ENCODE measurements around the gene CDR2.

DNA sequence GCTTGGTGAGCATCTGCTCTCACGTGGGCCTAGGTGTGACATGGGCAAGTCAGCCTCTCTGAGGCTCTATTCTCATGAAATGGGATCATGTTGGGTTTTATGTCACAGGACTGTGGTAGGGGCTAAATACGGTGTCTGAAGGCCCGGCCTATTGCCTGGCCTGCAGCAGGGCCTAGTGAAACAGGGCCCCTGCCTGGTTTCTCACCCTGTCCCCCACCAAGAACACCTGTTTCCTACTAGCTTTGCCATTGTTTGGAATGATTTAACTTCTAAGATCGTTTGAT lies 48.1 kb downstream of the CDR2 start:
- TF ChIP-seq GTF2E2 (tag; IDR thresholded peaks at IDR 0.05) (no peak), RCOR1 (IDR thresholded peaks at IDR 0.05; ENCODE audit: borderline replicate concordance in 1 of 2, low read depth in 2 of 2, low read length in 2 of 2) (no peak), SREBF2 (CRISPR knock-in tag; IDR thresholded peaks at IDR 0.05) (no peak), HLTF (IDR thresholded peaks at IDR 0.05) (no peak), YY1 (IDR thresholded peaks at IDR 0.05; ENCODE audit: borderline replicate concordance in 1 of 3, control insufficient read depth in 1 of 3, extremely low read depth in 1 of 3, insufficient read depth in 3 of 3, insufficient read length in 1 of 3, insufficient replicate concordance in 2 of 3, low read depth in 1 of 3, low read length in 2 of 3) (no peak), NBN (IDR thresholded peaks at IDR 0.05; ENCODE audit: low read depth) (no peak), TBP (optimal IDR thresholded peaks at IDR 0.05; ENCODE audit: low read depth, low read length) (no peak)
- TF ChIP-seq, protein P1, sequence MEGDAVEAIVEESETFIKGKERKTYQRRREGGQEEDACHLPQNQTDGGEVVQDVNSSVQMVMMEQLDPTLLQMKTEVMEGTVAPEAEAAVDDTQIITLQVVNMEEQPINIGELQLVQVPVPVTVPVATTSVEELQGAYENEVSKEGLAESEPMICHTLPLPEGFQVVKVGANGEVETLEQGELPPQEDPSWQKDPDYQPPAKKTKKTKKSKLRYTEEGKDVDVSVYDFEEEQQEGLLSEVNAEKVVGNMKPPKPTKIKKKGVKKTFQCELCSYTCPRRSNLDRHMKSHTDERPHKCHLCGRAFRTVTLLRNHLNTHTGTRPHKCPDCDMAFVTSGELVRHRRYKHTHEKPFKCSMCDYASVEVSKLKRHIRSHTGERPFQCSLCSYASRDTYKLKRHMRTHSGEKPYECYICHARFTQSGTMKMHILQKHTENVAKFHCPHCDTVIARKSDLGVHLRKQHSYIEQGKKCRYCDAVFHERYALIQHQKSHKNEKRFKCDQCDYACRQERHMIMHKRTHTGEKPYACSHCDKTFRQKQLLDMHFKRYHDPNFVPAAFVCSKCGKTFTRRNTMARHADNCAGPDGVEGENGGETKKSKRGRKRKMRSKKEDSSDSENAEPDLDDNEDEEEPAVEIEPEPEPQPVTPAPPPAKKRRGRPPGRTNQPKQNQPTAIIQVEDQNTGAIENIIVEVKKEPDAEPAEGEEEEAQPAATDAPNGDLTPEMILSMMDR (IDR thresholded peaks at IDR 0.05 in 2 of 3, conservative IDR thresholded peaks at IDR 0.05 in 1 of 3; ENCODE audit: insufficient read depth in 2 of 3, low read depth in 1 of 3, low read length in 3 of 3) = no peak
- TF ChIP-seq, protein P2, sequence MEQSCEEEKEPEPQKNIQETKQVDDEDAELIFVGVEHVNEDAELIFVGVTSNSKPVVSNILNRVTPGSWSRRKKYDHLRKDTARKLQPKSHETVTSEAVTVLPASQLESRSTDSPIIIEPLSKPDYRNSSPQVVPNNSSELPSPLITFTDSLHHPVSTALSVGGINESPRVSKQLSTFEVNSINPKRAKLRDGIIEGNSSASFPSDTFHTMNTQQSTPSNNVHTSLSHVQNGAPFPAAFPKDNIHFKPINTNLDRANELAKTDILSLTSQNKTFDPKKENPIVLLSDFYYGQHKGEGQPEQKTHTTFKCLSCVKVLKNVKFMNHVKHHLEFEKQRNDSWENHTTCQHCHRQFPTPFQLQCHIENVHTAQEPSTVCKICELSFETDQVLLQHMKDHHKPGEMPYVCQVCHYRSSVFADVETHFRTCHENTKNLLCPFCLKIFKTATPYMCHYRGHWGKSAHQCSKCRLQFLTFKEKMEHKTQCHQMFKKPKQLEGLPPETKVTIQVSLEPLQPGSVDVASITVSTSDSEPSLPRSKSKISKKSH (CRISPR knock-in tag; IDR thresholded peaks at IDR 0.05) = no peak
